CD1c-positive myeloid dendritic cell (primary cell): Measurements from ENCODE around the gene GLCCI1.
"Not testable (repeated sequence)": the region's sequence is repeated elsewhere in the genome, so short reads cannot be mapped to it uniquely, and the experiment has no call there.

Source experiments
- DNase-seq: peaks from one replicate; pipeline ENCODE4 v3.0.0-alpha.2; 2016; ENCODE audit errors: extremely low spot score

GLCCI1 gene

DNA sequence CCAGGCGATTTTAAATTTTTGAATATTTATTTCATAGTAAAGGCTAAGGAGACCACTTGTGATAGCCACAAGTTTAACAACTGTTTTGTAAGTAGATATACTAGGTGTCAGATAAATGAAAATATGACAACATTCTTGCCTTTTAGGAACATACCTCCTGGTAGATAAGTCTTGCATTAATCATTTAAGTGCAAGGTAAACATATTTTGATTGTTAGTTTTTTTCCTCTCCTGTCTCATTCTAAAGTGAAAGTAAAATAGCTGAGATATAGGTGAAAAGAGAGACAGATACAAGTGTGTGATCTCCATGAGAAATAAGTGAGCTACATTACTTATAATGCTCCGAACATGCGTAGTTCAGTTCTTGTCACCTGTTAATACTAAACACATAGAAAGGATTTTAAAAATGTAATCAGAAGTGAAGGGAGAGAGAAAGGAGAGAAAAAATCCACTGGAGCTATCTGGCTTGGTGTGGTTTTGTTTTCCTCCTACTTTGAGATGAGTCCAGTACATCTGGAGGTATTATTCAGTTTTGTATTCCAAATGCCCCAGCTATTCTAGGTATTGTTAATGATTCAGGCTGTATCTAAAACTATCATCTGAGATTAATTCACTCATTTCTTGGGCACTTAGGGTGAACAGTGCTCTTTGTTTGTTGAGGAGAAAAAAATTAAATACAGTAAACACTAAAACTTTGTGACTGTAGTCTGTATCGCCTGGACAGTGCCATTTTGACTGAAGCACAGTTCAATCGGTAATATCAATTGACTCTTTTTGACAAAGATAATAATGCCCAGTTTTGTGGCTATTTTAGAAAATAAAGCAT is 21.2 kb downstream of the GLCCI1 start:
- DNase-seq: no peak

DNA sequence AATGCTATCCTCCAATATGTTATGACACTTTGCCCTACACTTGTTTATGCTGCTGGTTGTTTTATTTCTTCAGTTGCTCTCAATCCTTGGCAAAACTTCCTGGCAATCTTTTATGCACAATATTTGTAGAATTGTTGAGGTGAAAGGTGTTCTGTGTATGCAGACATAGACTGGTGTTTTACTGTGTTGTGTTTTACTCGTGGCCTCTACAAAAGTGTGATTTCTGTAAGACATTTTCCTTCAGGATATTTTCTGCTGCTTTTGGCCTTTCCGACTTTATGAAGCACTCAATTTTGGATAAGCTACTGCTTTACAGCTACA is 21.8 kb downstream of the GLCCI1 start:
- no peak for DNase-seq

DNA sequence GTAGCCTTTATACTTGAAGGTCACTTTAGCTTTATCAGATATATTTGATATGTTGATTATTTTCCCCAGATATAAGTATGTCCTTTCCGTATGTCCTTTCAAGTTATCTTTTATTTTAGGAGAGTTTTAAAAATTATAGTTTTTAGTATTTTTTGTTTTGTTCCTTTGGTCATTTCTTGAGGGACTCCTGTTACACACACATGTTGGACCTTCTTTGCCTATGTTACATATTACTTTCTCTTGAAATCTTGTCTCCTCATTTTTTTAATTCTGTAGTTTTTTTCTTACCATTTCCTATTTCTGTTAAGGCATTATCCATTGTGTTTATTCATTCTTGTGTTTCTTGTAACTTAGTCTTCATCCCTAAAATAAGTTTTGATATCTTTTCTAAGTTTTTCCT is 23.9 kb downstream of the GLCCI1 start:
- DNase-seq: no peak

DNA sequence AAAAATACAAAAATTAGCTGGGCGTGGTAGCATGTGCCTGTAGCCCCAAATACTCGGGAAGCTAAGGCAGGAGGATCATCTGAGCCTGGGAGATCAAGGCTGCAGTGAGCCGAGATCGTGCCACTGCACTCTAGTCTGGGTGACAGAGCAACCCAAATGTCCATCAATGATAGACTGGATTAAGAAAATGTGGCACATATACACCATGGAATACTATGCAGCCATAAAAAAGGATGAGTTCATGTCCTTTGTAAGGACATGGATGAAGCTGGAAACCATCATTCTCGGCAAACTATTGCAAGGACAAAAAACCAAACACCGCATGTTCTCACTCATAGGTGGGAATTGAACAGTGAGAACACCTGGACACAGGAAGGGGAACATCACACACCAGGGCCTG is 26.8 kb downstream of the GLCCI1 start:
- not testable (repeated sequence) for DNase-seq

DNA sequence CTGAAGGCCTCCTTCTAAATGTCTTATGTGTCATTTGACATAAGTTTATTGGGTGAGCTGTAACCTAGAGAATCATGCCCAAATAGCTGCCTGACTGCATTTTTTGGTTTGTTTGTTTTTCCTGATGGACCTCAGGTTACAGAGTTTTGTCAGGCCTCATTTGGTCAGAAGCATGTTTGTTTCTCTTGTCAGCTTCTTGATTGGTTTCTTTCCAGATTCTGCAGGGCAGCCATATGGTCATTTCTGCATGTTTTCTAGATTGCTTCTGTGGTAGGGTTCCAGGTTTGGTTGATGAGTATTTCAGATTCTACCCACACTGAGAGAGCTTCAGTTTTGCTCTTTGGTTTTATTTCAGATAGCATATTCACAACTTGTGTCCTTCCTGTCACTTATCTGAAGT is 28.0 kb downstream of the GLCCI1 start:
- DNase-seq: no peak

DNA sequence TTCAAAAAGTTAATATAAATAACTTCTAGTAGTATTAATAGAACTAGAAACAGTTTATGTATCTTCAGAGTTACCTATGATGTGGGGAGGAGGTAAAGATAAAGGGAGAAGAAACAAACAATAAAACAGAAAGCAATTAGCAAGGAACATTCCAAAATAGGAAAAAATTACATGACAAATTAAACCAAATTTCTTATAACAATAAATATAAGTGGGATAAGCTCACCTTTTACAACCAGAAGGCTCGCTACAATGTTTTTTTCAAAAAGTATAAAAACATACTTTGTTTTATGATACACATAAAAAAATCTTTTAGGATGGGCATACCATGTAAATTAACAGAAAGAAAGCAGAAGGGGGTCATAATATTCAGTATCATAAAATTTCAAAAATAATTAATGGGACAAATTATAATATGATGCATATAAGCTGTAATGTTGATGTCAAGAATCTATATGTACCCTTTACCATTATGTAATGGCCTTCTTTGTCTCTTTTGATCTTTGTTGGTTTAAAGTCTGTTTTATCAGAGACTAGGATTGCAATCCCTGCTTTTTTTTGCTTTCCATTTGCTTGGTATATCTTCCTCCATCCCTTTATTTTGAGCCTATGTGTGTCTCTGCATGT is 31.8 kb downstream of the GLCCI1 start:
- DNase-seq: no peak

DNA sequence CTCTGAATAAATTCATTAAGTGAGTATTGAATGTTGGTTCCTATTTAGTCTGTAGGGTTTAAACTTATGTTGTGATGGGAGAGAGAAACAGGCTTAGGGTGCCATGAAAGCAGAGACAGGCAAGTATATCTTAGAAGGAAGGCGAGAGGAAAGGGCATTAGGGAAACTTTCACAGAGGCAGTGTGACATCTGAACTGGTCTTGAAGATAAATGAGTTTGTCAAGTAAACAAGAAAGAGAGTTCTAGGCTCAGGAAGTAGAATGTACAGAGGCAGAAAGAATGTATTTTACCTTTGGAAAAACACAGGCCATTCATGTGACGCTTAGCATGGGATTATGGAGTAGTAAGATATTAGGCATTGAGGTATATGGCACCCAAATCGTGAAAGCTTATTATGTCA is 34.5 kb downstream of the GLCCI1 start:
- no peak for DNase-seq

DNA sequence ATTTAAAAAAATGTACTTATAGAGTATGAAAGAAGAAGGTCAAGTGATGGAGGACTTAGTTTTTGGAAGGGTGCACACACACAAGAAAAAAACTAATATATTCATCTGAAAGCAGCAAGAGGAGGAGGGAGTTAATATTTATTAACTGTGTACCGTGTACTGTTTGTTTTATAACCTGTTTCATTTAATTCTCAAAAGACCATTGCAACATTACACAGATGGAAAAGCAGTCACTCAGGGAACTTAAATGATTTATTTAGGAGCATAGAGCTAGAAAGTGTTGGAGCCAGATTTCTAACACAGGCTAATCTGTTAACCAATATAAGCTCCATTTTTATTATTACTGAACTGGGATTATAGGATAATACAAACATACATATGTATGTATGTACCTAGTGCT is 36.7 kb downstream of the GLCCI1 start:
- DNase-seq: no peak

DNA sequence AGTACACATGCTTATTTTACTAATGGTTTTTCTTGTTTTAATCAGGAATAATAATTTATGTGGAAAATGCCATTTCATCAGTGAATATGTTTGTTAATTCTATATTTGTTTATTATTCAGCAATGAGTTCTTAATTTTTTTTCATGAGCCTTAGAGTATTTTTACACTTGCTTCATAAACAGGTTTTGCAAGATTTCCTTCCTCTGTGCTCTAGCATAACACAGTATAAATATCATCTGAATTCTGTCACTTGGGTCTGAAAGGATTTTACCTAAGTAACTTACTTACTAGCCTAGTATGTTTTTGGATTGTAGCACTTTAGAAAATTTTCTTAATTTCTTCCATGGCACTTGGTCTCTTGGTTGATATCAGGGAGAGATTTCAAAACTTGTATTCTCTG is 45.8 kb downstream of the GLCCI1 start:
- no peak for DNase-seq

DNA sequence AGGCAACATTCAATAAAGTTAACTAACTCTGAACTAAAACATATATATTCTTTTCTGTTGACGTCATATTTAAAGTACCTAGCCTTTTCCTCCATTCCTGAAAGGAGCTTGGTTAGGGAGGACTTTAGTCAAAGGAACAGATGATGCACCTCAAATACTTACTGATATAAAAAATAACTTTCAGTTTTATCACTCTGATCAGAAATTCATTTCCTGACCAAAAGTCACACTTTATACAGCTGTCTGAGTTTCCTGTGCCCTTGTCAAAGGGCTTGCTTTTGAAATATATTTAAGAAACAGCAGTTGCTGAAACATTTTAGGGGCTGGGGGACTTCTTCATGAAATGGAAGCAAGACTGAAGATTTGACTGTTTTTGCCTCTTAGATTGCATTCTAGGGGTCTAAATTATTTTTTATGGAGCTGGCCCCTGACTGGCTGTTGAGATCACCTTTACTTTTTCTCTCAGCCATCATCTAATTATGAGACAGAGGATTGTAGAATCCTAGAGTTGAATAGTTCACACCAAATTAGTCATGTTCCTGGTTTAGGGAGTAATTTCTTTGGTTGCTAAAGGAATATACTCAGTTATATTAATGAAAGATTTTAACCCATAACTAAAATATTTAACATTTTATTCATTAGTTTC is 46.6 kb downstream of the GLCCI1 start:
- DNase-seq: no peak

DNA sequence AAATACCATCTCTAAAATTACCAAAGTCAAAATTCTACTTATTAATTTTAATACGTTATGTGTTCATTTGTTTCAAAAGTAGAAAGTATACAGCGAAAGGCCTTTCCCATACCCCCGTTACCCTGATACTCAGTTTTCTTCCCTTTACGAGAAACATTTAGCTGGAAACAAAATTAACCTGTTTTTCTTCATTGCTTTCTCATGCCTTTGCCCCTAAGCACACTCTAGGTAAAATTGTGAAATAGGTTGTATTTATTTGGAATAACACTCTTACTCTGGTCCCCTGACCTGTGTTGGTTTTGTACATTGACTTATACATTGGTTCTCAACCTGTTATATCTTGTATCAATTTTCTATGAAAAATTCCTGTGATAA is 47.1 kb downstream of the GLCCI1 start:
- DNase-seq: no peak

DNA sequence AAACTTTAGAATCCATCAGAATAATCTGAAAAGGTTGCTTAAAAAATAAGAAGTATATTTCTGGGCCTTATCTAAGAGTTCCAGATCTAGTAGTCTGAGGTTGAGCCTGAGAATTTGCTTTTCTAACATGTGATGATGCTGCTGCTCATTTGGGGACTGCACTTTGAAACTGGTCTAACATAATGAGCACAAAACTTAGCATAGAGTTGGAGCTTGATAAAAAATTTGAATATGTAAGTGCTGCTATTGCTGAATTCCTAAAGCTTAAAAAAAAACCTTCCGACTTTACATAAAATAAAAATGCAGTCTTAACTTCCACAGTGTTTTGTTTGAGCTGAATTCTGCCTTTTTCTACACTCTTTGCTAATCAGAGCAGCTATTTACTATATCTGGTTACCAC is 48.8 kb downstream of the GLCCI1 start:
- no peak for DNase-seq

DNA sequence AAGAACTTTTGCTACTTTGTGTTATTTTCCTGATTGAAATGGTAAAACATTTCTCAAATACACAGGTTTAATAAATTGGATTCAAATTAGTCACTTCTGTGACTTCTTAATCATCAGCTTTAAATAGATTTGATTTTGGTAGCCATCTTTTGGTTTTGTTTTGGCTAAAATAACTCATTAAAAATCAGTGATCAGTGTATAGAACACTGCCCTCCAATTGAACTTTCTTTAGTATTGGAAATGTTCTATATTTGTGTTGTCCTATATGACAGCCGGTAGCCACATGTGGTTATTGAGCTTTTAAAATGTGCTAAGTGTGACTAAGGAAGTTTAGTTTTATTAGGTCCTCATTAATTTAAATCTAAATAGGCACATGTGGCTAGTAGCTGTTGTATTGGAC is 50.4 kb downstream of the GLCCI1 start:
- no peak for DNase-seq

DNA sequence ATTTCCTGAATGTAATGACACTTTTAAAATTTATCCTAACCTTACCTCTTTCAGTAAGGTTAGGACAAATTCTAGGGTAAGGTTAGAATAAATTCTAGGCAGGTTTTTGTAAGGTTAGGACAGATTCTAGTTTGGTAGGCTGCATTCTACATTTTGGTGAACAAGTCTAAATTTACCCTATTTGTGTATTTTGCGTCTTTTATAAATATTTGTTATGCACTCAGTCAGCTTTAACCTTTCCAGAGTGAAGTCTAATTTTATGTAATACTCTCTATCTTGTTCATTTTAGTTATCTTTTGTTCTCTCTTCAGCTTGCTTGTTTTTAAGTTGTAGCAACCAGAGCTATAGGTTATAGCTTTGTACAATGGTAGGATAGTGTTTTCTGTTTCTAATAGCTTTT is 54.0 kb downstream of the GLCCI1 start:
- no peak for DNase-seq

DNA sequence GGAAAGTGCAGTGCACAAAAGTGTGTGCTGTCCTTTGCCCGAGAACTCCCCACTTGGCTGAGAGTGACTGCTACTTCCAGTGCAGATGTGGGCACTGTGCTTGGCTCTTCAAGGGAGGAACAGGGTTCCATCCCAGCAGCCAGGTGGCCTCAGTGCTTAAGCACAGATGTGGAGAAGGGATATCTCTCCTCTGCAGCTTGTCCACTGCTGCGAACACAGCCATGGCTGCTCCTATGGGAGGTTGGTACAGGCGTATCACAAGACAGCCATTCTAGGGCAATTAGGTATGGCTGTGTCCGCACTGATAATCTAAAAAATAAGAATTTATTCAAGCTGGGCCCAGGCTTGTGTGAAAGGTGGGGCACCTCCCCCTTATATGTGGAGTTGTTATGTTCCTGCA is 66.6 kb downstream of the GLCCI1 start:
- DNase-seq: no peak

DNA sequence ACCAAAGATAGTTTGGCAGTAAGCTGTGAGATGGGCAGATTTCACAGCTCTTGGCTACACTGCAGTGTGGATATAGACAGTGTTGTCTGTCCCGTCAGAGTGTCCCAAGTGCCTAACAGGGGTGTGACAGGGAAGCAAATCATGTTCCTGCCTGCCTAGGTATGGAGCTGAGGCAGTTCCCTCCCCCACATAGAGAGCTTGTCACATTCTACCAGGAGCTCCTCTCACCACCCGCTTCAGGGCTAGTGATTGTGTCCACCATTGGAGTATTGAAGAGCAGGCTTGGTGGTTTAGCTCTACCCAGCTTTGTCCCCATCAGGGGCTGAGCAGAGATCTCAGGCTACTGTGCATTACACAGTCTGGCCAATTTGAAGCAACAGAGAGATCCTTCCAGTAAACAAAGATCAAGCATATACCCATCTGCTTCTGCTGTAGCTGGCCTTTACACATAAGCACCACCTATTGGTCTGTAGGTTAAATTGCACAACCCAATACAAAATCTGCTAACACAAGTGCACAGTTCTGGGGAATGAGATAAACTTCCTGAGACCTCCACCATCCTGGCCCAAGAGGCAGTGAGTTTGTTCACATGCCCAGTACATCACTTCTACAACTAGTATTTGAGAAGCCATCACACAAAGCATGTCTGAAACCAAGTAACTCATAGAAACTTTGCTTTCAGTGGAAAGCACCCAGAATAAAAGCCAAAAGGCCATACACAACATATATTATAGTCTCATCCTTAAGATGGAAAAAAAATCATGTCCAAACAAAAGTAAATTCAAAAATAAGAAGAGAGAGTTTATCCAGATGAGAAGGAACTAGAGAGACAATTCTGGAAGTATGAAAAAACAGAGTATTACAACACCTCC is 67.3 kb downstream of the GLCCI1 start:
- peak; percentile 4 for DNase-seq

DNA sequence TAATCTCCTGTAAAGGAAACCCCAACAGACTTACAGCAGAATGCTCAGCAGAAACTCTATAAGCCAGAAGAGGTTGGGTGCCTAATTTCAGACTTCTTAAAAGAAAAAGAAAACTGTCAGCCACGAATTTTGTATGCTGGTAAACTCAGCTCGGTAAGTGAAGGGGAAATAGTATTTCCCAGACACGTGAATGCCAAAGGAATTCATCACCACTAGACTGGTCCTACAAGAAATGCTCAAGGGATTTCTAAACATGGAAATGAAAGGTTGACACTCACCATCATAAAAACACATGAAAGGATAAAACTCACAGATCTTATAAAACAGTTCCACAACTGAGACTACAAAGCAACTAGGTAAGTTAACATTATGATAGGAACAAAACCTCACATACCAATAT is 68.6 kb downstream of the GLCCI1 start:
- no peak for DNase-seq

DNA sequence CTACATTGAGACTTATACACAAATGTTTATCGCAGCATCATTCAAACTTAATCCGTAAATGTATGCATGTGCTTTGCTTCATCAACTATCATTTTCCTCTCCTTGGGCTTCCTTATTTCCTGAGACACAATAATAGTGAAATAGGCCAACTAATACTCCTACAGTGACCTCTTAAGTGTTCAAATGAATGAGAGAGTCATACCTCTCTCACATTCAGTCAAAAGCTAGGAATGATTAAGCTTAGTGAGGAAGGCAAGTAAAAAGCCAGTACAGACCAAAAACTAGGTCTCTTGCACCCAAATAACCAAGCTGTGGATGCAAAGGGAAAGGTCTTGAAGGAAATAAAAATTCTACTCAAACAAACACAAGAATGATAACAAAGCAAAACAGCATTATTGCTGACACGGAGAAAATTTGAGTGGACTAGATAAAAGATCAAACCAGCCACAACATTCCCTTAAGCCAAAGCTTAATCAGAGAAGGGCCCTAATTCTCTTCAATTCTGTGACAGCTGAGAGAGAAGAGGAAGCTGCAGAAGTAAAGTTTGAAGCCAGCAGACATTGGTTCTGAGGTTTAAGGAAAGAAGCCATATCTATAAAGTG is 72.3 kb downstream of the GLCCI1 start:
- no peak for DNase-seq

DNA sequence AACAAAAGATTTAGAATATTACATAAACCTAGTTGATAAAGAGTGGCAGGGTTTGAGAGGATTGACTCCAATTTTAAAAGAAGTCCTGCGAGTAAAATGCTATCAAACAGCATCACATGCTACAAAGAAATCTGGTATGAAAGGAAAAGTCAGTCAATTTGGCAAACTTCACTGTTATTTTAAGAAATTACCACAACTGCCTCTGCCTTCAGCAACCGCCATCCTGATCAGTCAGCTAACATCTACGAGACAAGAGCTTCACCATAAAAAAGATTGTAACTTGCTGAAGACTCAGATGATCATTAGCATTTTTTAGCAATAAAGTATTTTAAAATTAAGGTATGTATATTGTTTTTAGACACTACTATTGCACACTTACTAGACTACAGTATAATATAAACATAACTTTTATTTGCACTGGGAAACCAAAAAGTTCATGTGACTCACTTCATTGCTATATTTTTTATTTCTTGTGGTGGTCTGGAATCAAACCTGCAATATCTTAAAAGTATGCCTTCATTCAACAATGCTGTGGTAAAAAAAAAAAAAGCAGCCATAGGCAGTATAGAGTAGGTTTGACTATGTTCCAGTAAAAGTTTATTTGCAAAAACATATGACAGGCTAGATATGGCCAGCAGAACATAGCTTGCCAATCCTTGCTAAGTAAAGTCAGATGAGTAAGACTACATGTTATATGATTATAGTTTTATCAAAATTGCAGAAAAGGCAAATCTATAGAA is 74.4 kb downstream of the GLCCI1 start:
- no peak for DNase-seq

DNA sequence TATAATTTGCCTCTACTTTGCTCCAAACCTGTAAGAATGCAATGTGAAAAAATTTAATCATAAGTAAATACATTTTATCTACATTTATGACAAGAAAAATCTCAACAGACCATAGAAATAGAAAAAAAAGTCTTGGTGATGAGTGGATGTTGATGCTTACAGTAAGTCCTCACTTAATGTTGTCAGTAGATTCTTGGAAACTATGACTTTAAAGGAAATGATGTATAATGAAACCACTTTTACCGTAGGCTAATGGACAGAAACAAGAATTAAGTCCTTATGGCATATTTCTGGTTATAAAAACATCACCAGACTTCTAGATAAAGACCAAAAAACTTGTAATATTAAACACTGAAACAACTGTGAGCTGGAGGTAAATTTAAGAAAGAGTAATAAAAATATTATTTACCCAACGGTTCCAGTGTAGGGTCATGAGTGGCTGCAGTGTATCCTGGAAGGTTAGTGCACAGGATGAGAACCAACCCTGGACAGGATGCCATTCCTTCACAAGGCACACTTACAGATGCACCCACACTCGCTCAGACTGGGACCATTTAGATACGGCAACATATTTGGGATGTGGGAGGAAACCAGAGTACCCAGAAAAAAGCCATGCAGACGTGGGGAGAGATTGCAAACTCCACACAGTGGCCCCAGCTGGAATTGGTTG is 76.3 kb downstream of the GLCCI1 start:
- DNase-seq: no peak

DNA sequence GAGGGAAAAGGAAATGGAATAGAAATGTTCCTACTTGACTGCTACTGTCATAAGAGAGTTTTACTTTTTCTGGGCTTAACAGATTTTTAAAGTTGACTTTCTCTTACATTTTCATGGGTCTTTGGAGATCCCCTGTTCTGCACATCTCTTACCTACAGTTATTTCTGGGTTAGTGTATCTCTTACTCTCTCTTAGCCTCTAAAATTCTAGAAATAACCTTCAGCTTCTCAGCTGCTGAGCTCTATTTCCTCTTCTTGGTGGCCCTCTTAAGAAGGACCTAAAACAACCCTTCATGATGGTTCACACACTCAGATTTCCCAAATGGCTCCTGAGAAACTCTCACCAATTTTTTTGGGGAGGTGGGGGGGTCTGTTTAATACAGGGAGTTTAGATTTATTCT is 79.5 kb downstream of the GLCCI1 start:
- DNase-seq: not testable (repeated sequence)
